Stimulated activated naive CD4-positive, alpha-beta T cell (primary cell): ENCODE data around the gene LRRC23.
A peak's percentile ranks its signal among the peaks of the same experiment; 100 is the strongest.

ENCODE experiments used
- DNase-seq, 6 experiments: peaks; one replicate each; lab custom pipeline; 2025; lab: John Stamatoyannopoulos, UW

Gene LRRC23

DNA sequence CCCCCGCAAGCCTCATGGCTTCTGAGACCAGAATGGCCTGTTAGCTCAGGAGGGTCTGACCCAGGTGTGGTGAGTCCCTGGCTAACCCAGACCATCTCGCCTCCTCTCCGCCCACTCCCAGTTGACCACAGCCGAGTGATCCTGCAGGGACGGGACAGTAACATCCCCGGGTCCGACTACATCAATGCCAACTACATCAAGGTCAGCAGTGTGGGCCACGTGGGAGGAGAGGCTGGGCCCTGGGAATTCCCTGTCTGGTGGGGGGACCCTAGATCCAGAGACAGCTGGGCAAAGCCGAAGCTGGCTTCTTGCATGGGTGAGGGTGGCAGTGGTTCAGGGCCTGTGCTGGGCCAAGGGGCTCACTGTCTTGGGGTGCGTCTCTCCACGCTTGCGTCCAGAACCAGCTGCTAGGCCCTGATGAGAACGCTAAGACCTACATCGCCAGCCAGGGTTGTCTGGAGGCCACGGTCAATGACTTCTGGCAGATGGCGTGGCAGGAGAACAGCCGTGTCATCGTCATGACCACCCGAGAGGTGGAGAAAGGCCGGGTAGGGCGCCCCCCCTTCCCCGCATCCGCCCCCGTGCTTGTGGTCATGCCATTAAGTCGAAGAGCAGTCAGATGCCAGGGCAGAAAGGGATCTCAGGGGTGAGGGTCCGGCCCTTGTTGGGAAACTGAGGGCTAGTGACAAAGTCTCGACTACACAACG, 51.6 kb downstream of the LRRC23 start:
- DNase-seq = no peak

- DNase-seq = no peak
Measured at GRCh38 chr12:6957151-6957701, 52.6 kb downstream of the LRRC23 start.

DNA sequence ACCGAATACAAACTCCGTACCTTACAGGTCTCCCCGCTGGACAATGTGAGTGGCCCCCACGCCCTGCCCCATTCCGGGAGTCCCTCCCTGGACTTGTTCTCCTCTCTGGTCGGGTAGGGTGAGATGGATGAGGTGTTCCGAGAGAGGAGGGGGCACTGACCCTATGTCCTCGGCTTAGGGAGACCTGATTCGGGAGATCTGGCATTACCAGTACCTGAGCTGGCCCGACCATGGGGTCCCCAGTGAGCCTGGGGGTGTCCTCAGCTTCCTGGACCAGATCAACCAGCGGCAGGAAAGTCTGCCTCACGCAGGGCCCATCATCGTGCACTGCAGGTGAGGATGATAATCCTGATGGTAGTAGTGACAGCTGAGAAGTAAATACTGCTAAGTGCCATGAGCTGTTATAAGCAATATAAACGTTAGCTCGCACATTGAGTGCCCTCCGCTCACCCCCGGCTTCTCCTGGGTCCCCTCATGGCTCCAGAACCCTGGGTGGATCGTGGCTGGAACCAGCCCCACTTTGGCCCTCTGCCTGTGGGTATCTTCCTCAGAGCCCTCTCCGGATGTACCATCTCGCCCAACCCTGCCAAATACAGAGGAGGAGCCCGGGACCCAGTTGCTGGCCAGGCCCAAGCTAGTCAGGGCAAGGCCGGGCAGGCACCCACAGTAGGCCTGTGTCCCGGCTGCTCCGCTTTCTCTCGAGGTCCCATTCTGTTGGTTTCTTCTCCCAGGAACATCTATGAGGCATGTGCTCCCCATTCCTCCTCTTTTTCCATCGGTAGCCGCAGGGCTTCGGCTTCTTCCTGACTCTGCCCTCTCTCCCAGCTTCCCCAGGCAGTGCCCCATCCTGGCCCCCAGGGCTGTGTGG, 53.4 kb downstream of the LRRC23 start:
- peak in 1 of 6 experiments; percentile 40 for DNase-seq

DNA sequence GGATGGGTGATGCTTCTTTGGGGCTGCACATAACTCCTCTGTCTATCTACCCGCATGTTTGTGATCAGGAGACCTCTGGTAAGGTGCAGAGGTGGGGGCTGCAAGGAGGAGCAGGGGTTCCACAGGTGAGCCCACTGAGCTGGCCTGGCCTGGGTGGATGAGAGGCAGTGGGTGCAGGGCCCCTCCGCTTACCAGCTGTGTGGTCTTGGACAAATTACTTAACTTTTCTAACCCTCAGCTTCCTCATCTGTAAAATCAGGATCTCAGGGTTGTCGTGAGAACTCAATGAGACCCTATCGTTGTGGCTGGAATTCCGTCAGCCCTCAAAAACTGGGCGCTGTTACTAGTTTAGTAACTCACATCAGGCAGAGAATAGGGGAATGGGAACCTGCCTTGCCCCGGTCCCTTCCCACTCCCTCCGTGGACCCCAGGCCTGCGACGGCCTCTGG, 54.0 kb downstream of the LRRC23 start:
- DNase-seq = no peak

- DNase-seq = peak; percentile 58 to 84 (median 74)
Measured at GRCh38 chr12:6959058-6959804, 54.6 kb downstream of the LRRC23 start.

- DNase-seq = no peak
Measured at GRCh38 chr12:6959805-6960592, 55.4 kb downstream of the LRRC23 start.

DNA sequence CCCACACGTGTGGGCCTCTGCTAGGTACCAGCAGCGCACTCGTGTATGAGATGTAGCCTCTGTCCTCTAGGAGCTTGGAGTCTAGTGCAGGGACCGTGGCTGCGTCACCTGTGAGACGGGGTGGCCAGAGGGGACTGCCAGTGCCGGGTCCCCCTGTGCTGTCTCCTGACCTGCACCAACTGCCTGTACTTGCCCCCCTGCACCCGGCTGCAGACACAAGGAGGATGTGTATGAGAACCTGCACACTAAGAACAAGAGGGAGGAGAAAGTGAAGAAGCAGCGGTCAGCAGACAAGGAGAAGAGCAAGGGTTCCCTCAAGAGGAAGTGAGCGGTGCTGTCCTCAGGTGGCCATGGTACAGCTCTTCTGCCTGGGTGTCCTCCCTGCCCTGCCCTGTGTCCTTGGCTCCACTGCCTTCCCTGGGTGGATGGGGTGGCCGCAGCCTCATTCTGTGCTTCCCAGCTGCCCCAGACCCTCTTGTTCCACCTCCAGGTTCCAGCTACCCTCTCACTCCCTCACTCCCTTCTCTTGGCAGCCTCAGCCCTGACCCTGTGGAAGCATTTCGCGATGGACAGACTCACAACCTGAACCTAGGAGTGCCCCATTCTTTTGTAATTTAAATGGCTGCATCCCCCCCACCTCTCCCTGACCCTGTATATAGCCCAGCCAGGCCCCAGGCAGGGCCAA, 56.1 kb downstream of the LRRC23 start:
- DNase-seq = peak in 1 of 6 experiments; percentile 51

DNA sequence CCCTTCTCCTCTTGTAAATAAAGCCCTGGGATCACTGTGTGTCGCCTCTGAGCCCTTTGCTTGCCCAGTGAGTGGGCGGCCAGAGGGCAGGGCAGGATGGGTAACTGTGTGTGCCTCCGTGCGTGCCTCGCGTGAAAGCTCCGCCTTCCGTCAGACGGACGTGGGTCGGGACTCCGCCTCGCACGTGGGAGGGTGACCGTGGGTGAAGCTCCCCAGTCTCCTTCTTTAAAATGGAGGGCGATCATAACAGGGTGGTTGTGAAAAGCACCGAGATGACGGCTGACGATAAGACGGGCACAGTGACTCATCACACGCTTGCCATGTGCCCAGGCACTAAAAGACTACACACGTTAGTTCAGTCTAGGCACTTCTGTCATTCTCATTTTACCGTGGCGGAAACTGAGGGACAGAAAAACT, 56.7 kb downstream of the LRRC23 start:
- peak; percentile 67 to 85 (median 76) for DNase-seq

DNA sequence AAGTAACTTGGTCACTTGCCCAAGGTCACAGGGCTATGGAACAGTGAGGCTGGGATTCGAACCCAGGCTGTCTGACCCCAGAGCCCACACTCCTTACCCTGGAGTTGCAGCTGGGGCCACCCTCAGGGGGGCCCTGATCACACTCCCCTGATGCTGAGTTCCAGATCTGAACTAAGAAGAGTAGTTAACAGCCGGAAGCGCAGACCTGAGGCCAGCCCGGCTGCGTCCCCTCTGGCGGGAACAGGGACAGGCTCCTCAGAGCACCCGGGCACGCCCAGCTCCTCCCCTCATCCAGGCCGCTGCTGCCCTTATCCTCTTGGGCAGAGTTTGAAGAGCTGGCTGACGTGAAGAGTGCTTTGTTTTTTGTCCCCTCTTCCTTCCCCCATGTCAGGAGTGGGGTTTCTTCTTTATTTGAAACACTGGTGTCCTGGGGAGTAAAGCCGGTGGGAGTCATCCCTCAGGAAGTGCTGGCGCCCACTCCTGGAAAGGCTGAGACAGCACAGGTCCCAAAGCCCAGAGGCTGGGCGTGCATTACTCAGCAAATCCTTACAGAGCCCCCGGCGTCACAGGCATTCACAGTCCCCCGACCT, 57.2 kb downstream of the LRRC23 start:
- peak in 2 of 6 experiments; percentile 49 to 67 for DNase-seq

GRCh38 chr12:6962285-6963015, 57.8 kb downstream of the LRRC23 start:
- DNase-seq = no peak

DNA sequence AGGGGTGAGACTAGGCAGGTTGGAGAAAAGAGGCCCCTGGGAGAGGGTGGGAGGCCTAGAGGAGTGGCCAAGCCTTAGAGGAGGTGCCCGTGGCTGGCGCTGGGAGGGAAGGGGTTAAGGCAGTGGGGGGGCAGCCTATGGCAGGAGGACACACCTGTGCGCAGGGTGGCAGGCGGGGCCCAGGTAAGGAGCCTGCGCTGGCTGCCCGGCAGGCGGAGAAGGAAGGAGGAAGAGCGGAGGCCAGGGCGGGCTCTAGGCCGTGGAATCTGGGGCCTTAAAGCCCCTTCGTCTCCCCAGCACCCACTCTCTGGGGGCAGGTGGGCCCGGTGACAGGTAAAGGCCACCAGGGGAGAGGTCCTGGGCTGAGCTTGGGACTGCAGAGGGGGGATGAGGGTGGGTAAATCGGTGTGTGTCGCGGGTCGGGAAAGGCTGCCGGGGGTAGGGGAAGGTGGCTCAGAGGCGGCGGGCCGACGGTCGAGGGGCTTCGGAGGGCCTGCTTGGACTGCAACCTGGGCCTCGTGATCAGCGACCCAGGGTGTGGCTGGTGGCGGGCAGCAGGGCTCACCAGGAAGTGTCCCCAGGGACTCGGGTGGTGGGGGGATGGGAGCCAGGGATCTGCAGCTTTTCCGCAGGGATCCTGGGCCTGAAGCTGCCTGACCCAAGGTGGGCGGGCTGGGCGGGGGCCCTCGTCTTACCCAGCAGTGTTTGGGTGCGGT, 58.6 kb downstream of the LRRC23 start:
- no peak for DNase-seq
